GM10248 (cell line): Measurements from ENCODE around the gene PLPP3.

Experiments used
- CTCF ChIA-PET: fragments of 300-600 bp; sonication (Branson Sonifier 250); formaldehyde crosslinking; extraction: SDS; loops from one replicate; lab custom pipeline; 2021; ENCODE audit warnings: antibody characterized with exemption; lab: Yijun Ruan, JAX
- POLR2A ChIA-PET: fragments of 350-650 bp; sonication (Branson Sonifier 250); formaldehyde crosslinking; extraction: SDS; loops from one replicate; lab custom pipeline; 2020; ENCODE audit warnings: antibody characterized with exemption; lab: Yijun Ruan, JAX
- DNase-seq: peaks from one replicate; pipeline ENCODE4 v3.0.0; 2012; ENCODE audit errors: extremely low spot score
- CTCF ChIP-seq: IDR thresholded peaks from 2 replicates; pipeline ENCODE4 v1.5.1; 2012; ENCODE audit warnings: mild to moderate bottlenecking, low read depth; ENCODE audit errors: extremely low read depth, missing control alignments, control extremely low read depth

The PLPP3 gene

GRCh38 chr1:56591909-56592308, 12.5 kb upstream of the PLPP3 start:
- POLR2A ChIA-PET, result no interaction called here
- no peak for DNase-seq
- CTCF ChIA-PET, result interaction anchor here (1.0 kb wide), 1 partner anchor 1215 kb away, joined by 3 read pairs; no protein-coding TSS in a partner anchor
- TF ChIP-seq CTCF, result no peak

GRCh38 chr1:56590520-56591011, 11.2 kb upstream of the PLPP3 start:
- POLR2A ChIA-PET, result no interaction called here
- no peak for TF ChIP-seq CTCF
- no peak for DNase-seq
- CTCF ChIA-PET, result no interaction called here

- CTCF ChIA-PET, result interaction anchor here (0.5 to 0.8 kb wide), 2 partner anchors 14 to 1310 kb away, joined by 3 read pairs; no protein-coding TSS in a partner anchor
- POLR2A ChIA-PET, result no interaction called here
- no peak for DNase-seq
- TF ChIP-seq CTCF, result no peak
Observed at GRCh38 chr1:56589369-56589768, 10.0 kb upstream of the PLPP3 start.

- no peak for TF ChIP-seq CTCF
- POLR2A ChIA-PET, result no interaction called here
Observed at GRCh38 chr1:56586502-56586901, 7.1 kb upstream of the PLPP3 start.

GRCh38 chr1:56585985-56586384, 6.6 kb upstream of the PLPP3 start:
- ChIA-PET POLR2A (no interaction called here), CTCF (interaction anchor here (1.2 to 4.6 kb wide), 15 partner anchors 8 to 1641 kb away, joined by 3 to 35 read pairs (median 9); no protein-coding TSS in a partner anchor)
- no peak for DNase-seq
- no peak for TF ChIP-seq CTCF

More at GRCh38 chr1:56586502-56586901, 7.1 kb upstream of the PLPP3 start:
- CTCF ChIA-PET, result interaction anchor here (1.3 to 4.2 kb wide), 11 partner anchors 7 to 1641 kb away, joined by 4 to 35 read pairs (median 14); no protein-coding TSS in a partner anchor
- no peak for DNase-seq

GRCh38 chr1:56584910-56585528, 5.7 kb upstream of the PLPP3 start:
- CTCF ChIA-PET, result interaction anchor here (0.8 to 4.6 kb wide), 35 partner anchors 8 to 1640 kb away, joined by 3 to 35 read pairs (median 4); no protein-coding TSS in a partner anchor
- peak; percentile 67 for TF ChIP-seq CTCF
- POLR2A ChIA-PET, result no interaction called here
- peak; percentile 45 for DNase-seq
